HEK293 (cell line): Measurements from ENCODE around the gene LGALS7.

Source experiments
- CTCF ChIA-PET: fragments of 350-600 bp; formaldehyde crosslinking; extraction: SDS; loops from one replicate; lab custom pipeline; 2021; ENCODE audit warnings: antibody characterized with exemption; lab: Yijun Ruan, JAX
- POLR2A ChIA-PET: fragments of 300-600 bp; formaldehyde crosslinking; extraction: SDS; loops from one replicate; lab custom pipeline; 2020; ENCODE audit warnings: antibody characterized with exemption, inconsistent platforms; lab: Yijun Ruan, JAX
- H3K27ac ChIP-seq: fragments of 200-500 bp; sonication (Bioruptor generic); 2 replicates; pipeline ENCODE4 v1.5.1; 2014; ENCODE audit warnings: low read depth, low read length, control low read depth, inconsistent platforms; ENCODE audit errors: extremely low read depth
- H3K36me3 ChIP-seq, 2 experiments: fragments of 200-500 bp in 1 of 2; sonication (Bioruptor generic) in 1 of 2; 1 replicate in 1 of 2; 2 replicates in 1 of 2; pipeline ENCODE4 v1.5.1; 2014 to 2017; ENCODE audit warnings: inconsistent platforms in 2 of 2, low read length in 2 of 2; ENCODE audit not compliant: control insufficient read depth in 2 of 2, insufficient read depth in 1 of 2
- H3K4me1 ChIP-seq: fragments of 200-500 bp; sonication (Bioruptor generic); 2 replicates; pipeline ENCODE4 v1.5.1; 2014; ENCODE audit warnings: mild to moderate bottlenecking, low read length, inconsistent platforms; ENCODE audit not compliant: control insufficient read depth, insufficient read depth
- H3K4me3 ChIP-seq: 2 replicates; pipeline ENCODE4 v1.5.1; 2011; ENCODE audit warnings: low read depth, mild to moderate bottlenecking, control low read depth, low read length, moderate library complexity
- H3K9me3 ChIP-seq: fragments of 200-500 bp; sonication (Bioruptor generic); 2 replicates; pipeline ENCODE4 v1.5.1; 2014; ENCODE audit warnings: low read depth, low read length, inconsistent platforms; ENCODE audit not compliant: control insufficient read depth, insufficient read depth
- GLIS2 ChIP-seq: fragments of 450-650 bp; formaldehyde crosslinking; IDR thresholded peaks from 2 replicates; pipeline ENCODE4 v1.5.1; 2016; ENCODE audit warnings: missing biosample characterization, missing genetic modification characterization
- KLF10 ChIP-seq: fragments of 450-650 bp; IDR thresholded peaks from 2 replicates; pipeline ENCODE4 v1.5.1; 2018; ENCODE audit warnings: missing biosample characterization, mild to moderate bottlenecking, missing genetic modification characterization
- KLF8 ChIP-seq: fragments of 450-650 bp; formaldehyde crosslinking; IDR thresholded peaks from 2 replicates; pipeline ENCODE4 v1.5.1; 2016; ENCODE audit warnings: missing biosample characterization, missing genetic modification characterization
- SCRT2 ChIP-seq: fragments of 450-650 bp; formaldehyde crosslinking; IDR thresholded peaks from 2 replicates; pipeline ENCODE4 v1.5.1; 2016; ENCODE audit warnings: missing biosample characterization, missing genetic modification characterization
- SETDB1 ChIP-seq: IDR thresholded peaks from one replicate; pipeline ENCODE4 v1.6.1; 2017; ENCODE audit warnings: mild to moderate bottlenecking, low read length, moderate library complexity, mixed read lengths; ENCODE audit not compliant: insufficient read length
- SP7 ChIP-seq: fragments of 450-650 bp; formaldehyde crosslinking; IDR thresholded peaks from 2 replicates; pipeline ENCODE4 v1.5.1; 2016; ENCODE audit warnings: missing biosample characterization, missing genetic modification characterization
- TRIM28 ChIP-seq: IDR thresholded peaks from 2 replicates; pipeline ENCODE4 v1.6.1; 2011; ENCODE audit warnings: low read length, control low read depth, borderline replicate concordance
- ZBTB8A ChIP-seq: fragments of 450-650 bp; formaldehyde crosslinking; IDR thresholded peaks from 2 replicates; pipeline ENCODE4 v1.5.1; 2016; ENCODE audit warnings: missing biosample characterization, missing genetic modification characterization
- ZFHX2 ChIP-seq: fragments of 450-650 bp; formaldehyde crosslinking; conservative IDR thresholded peaks from 2 replicates; pipeline ENCODE4 v1.5.1; 2016; ENCODE audit warnings: missing biosample characterization, missing genetic modification characterization
- ZNF146 ChIP-seq: fragments of 450-650 bp; formaldehyde crosslinking; IDR thresholded peaks from 2 replicates; pipeline ENCODE4 v1.5.1; 2016; ENCODE audit warnings: missing biosample characterization, missing genetic modification characterization
- ZNF155 ChIP-seq: fragments of 450-650 bp; formaldehyde crosslinking; IDR thresholded peaks from 2 replicates; pipeline ENCODE4 v1.5.1; 2016; ENCODE audit warnings: missing biosample characterization, missing genetic modification characterization
- ZNF223 ChIP-seq: fragments of 450-650 bp; formaldehyde crosslinking; IDR thresholded peaks from 2 replicates; pipeline ENCODE4 v1.5.1; 2016; ENCODE audit warnings: missing biosample characterization, missing genetic modification characterization
- ZNF302 ChIP-seq: fragments of 450-650 bp; formaldehyde crosslinking; IDR thresholded peaks from 2 replicates; pipeline ENCODE4 v1.5.1; 2016; ENCODE audit warnings: missing biosample characterization, missing genetic modification characterization, low read depth
- ZNF324 ChIP-seq: fragments of 450-650 bp; formaldehyde crosslinking; IDR thresholded peaks from 2 replicates; pipeline ENCODE4 v1.5.1; 2016; ENCODE audit warnings: missing biosample characterization, missing genetic modification characterization
- ZNF391 ChIP-seq: fragments of 450-650 bp; formaldehyde crosslinking; IDR thresholded peaks from 2 replicates; pipeline ENCODE4 v1.5.1; 2016; ENCODE audit warnings: low read depth, missing biosample characterization, missing genetic modification characterization, borderline replicate concordance
- ZNF561 ChIP-seq: fragments of 450-650 bp; IDR thresholded peaks from 2 replicates; pipeline ENCODE4 v1.5.1; 2018; ENCODE audit warnings: missing biosample characterization, missing genetic modification characterization, borderline replicate concordance
- ZNF571 ChIP-seq: fragments of 450-650 bp; formaldehyde crosslinking; IDR thresholded peaks from 2 replicates; pipeline ENCODE4 v1.5.0; 2017; ENCODE audit warnings: missing biosample characterization, missing genetic modification characterization
- ZNF585B ChIP-seq: fragments of 450-650 bp; formaldehyde crosslinking; IDR thresholded peaks from 2 replicates; pipeline ENCODE4 v1.5.1; 2016; ENCODE audit warnings: missing biosample characterization, missing genetic modification characterization
- ZNF596 ChIP-seq: fragments of 450-650 bp; IDR thresholded peaks from 2 replicates; pipeline ENCODE4 v1.5.0; 2018; ENCODE audit warnings: missing biosample characterization, mild to moderate bottlenecking, missing genetic modification characterization, moderate library complexity
- ZNF600 ChIP-seq: fragments of 450-650 bp; formaldehyde crosslinking; IDR thresholded peaks from 2 replicates; pipeline ENCODE4 v1.5.1; 2016; ENCODE audit warnings: missing biosample characterization, missing genetic modification characterization
- ZNF629 ChIP-seq: fragments of 450-650 bp; formaldehyde crosslinking; IDR thresholded peaks from 2 replicates; pipeline ENCODE4 v1.5.1; 2017; ENCODE audit warnings: missing biosample characterization, missing genetic modification characterization
- ZNF658 ChIP-seq: fragments of 450-650 bp; formaldehyde crosslinking; IDR thresholded peaks from 2 replicates; pipeline ENCODE4; 2016; ENCODE audit warnings: missing biosample characterization, missing genetic modification characterization
- ZNF76 ChIP-seq: fragments of 450-650 bp; formaldehyde crosslinking; IDR thresholded peaks from 2 replicates; pipeline ENCODE4; 2016; ENCODE audit warnings: low read depth, missing biosample characterization, missing genetic modification characterization, borderline replicate concordance
- ZNF791 ChIP-seq: fragments of 450-650 bp; formaldehyde crosslinking; IDR thresholded peaks from 2 replicates; pipeline ENCODE4 v1.5.1; 2016; ENCODE audit warnings: missing biosample characterization, missing genetic modification characterization
- TF ChIP-seq, protein P1 (sequence below): fragments of 450-650 bp; formaldehyde crosslinking; IDR thresholded peaks from 2 replicates; pipeline ENCODE4 v1.5.1; 2016; ENCODE audit warnings: missing biosample characterization, missing genetic modification characterization
- TF ChIP-seq, protein P2 (sequence below): fragments of 450-650 bp; formaldehyde crosslinking; IDR thresholded peaks from 2 replicates; pipeline ENCODE4 v1.5.1; 2016; ENCODE audit warnings: missing biosample characterization, missing genetic modification characterization
- TF ChIP-seq, protein P3 (sequence below): fragments of 450-650 bp; formaldehyde crosslinking; IDR thresholded peaks from 2 replicates; pipeline ENCODE4 v1.5.1; 2017; ENCODE audit warnings: missing biosample characterization, missing genetic modification characterization
- TF ChIP-seq, protein P4 (sequence below): fragments of 450-650 bp; formaldehyde crosslinking; IDR thresholded peaks from 2 replicates; pipeline ENCODE4 v1.5.1; 2017; ENCODE audit warnings: missing biosample characterization, missing genetic modification characterization

LGALS7 gene

DNA sequence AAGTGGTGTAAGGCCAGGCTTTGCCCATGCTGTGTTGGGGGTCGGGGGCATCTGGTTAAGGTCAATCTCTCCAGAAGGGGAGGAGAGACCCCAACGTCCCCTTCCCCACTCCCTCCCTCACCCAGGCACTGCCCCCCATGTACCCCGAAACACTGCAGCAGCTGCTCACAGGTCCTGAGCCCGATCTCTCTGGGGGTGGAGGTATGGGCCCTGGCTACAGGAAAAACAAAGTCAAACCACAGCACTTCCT is 39.2 kb downstream of the LGALS7 start (continued):
- TF ChIP-seq, protein P1, sequence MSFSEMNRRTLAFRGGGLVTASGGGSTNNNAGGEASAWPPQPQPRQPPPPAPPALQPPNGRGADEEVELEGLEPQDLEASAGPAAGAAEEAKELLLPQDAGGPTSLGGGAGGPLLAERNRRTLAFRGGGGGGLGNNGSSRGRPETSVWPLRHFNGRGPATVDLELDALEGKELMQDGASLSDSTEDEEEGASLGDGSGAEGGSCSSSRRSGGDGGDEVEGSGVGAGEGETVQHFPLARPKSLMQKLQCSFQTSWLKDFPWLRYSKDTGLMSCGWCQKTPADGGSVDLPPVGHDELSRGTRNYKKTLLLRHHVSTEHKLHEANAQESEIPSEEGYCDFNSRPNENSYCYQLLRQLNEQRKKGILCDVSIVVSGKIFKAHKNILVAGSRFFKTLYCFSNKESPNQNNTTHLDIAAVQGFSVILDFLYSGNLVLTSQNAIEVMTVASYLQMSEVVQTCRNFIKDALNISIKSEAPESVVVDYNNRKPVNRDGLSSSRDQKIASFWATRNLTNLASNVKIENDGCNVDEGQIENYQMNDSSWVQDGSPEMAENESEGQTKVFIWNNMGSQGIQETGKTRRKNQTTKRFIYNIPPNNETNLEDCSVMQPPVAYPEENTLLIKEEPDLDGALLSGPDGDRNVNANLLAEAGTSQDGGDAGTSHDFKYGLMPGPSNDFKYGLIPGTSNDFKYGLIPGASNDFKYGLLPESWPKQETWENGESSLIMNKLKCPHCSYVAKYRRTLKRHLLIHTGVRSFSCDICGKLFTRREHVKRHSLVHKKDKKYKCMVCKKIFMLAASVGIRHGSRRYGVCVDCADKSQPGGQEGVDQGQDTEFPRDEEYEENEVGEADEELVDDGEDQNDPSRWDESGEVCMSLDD (tag by site-specific recombination), result no peak
- TF ChIP-seq SCRT2 (no peak), ZNF223 (tag by site-specific recombination) (no peak), ZNF146 (tag by site-specific recombination) (no peak), ZNF155 (no peak)

DNA sequence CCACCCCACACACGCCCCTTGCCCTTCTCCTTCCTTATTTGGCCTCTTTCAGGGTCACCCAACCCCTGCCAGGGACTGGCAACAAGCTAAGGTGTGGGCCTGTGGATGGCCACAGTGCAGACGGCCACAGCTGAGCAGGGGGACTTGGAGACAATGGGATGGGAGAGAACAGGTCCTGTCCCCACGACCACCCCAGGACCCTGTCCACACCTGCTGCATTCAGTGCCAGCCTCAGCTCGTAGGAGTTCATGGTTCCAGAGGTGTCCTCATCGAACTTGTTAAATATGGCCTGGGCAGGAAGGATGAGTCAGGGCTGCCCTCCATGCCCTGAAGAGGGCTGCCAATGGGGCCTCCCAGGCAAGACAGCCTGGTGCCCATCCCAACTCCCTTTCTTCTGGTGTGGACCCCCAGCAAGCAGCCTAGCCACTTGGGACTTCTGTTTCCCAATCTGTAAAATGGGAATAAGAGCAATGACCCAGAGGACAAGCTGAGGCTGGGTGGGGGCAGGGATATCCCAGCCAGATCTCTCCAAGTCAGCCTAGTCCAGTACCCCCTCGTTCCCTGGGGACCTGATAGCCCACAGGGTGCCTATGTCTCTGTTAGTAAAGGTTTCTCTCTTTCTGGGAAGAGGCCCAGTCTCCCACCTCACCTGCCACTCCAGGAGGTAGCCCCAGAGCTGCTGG is 39.7 kb downstream of the LGALS7 start:
- ChIA-PET CTCF (interaction anchor here (0.5 to 2.8 kb wide), 5 partner anchors 18 to 197 kb away, joined by 3 to 13 read pairs (median 5); partner anchors contain the start of genes MRPS12 and SARS2), POLR2A (interaction anchor here (0.6 to 2.1 kb wide), 14 partner anchors 7 to 331 kb away, joined by 3 to 11 read pairs (median 4); partner anchors contain the start of genes ACTN4, FAM98C and MRPS12)
- peaks cover 5% of the 10 kb centered on the region for H3K4me1 ChIP-seq
- H3K36me3 ChIP-seq, result peaks cover 24 to 25% of the 10 kb centered on the region in 2 experiments
- 0 out of 2 replicates have a peak overlapping the region, but pooled peaks have one; percentile 4 for H3K27ac ChIP-seq
- TF ChIP-seq ZNF302 (tag by site-specific recombination) (no peak), ZNF600 (tag by site-specific recombination) (0 out of 2 replicates have a peak, but pooled peaks have one; percentile 5), ZBTB8A (tag by site-specific recombination) (peak; percentile 51; the same call in 1 of the 2 replicates), ZNF324 (0 out of 2 replicates have a peak, but pooled peaks have one; percentile 51), TRIM28 (no peak), ZNF155 (no peak), ZFHX2 (tag by site-specific recombination) (no peak), ZNF571 (tag by site-specific recombination) (no peak), SETDB1 (no peak), GLIS2 (peak; percentile 38; the same call in 1 of the 2 replicates), ZNF629 (tag by site-specific recombination) (peak; percentile 46), ZNF391 (tag by site-specific recombination) (no peak), KLF10 (tag by site-specific recombination) (0 out of 2 replicates have a peak, but pooled peaks have one; percentile 22), ZNF585B (tag by site-specific recombination) (no peak), ZNF76 (tag by site-specific recombination) (no peak), ZNF791 (tag by site-specific recombination) (no peak), ZNF658 (tag by site-specific recombination) (no peak), ZNF596 (no peak), KLF8 (peak; percentile 31; the same call in 1 of the 2 replicates), SCRT2 (peak; percentile 79), ZNF561 (tag by site-specific recombination) (no peak), SP7 (peak; percentile 12; the same call in 1 of the 2 replicates)
- TF ChIP-seq, protein P2, sequence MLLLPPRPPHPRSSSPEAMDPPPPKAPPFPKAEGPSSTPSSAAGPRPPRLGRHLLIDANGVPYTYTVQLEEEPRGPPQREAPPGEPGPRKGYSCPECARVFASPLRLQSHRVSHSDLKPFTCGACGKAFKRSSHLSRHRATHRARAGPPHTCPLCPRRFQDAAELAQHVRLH, result 0 out of 2 replicates have a peak, but pooled peaks have one; percentile 27
- TF ChIP-seq, protein P3, sequence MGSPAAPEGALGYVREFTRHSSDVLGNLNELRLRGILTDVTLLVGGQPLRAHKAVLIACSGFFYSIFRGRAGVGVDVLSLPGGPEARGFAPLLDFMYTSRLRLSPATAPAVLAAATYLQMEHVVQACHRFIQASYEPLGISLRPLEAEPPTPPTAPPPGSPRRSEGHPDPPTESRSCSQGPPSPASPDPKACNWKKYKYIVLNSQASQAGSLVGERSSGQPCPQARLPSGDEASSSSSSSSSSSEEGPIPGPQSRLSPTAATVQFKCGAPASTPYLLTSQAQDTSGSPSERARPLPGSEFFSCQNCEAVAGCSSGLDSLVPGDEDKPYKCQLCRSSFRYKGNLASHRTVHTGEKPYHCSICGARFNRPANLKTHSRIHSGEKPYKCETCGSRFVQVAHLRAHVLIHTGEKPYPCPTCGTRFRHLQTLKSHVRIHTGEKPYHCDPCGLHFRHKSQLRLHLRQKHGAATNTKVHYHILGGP (tag by site-specific recombination), result no peak
- TF ChIP-seq, protein P4, sequence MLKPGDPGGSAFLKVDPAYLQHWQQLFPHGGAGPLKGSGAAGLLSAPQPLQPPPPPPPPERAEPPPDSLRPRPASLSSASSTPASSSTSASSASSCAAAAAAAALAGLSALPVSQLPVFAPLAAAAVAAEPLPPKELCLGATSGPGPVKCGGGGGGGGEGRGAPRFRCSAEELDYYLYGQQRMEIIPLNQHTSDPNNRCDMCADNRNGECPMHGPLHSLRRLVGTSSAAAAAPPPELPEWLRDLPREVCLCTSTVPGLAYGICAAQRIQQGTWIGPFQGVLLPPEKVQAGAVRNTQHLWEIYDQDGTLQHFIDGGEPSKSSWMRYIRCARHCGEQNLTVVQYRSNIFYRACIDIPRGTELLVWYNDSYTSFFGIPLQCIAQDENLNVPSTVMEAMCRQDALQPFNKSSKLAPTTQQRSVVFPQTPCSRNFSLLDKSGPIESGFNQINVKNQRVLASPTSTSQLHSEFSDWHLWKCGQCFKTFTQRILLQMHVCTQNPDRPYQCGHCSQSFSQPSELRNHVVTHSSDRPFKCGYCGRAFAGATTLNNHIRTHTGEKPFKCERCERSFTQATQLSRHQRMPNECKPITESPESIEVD (tag by site-specific recombination), result no peak
- TF ChIP-seq, all 188 proteins: peak for 10
- no peaks in the 10 kb centered on the region for H3K9me3 ChIP-seq
- H3K4me3 ChIP-seq, result no peak overlapping the region
